HUES6 (cell line): ENCODE results near the gene DAPK3.

ENCODE experiments used
- H3K27ac ChIP-seq: 2 replicates; pipeline ENCODE4 v1.7.0; 2013; ENCODE audit warnings: low read depth, mild to moderate bottlenecking, low read length, inconsistent platforms
- H3K27me3 ChIP-seq: 2 replicates; pipeline ENCODE4 v1.6.1; 2013; ENCODE audit warnings: low read length; ENCODE audit not compliant: control insufficient read depth, insufficient read depth
- H3K36me3 ChIP-seq: 2 replicates; pipeline ENCODE4 v1.6.1; 2013; ENCODE audit warnings: low read length; ENCODE audit not compliant: control insufficient read depth, insufficient read depth
- H3K4me1 ChIP-seq: 2 replicates; pipeline ENCODE4 v1.6.1; 2013; ENCODE audit warnings: low read length; ENCODE audit not compliant: control insufficient read depth, insufficient read depth
- H3K4me3 ChIP-seq: 2 replicates; pipeline ENCODE4 v1.5.1; 2013; ENCODE audit warnings: low read depth, low read length
- H3K9ac ChIP-seq: one replicate; pipeline ENCODE4 v1.6.1; 2013; ENCODE audit warnings: mild to moderate bottlenecking, low read length
- H3K9me3 ChIP-seq: 2 replicates; pipeline ENCODE4 v1.6.1; 2013; ENCODE audit warnings: low read depth, low read length; ENCODE audit not compliant: control insufficient read depth, insufficient read depth

The DAPK3 gene

DNA sequence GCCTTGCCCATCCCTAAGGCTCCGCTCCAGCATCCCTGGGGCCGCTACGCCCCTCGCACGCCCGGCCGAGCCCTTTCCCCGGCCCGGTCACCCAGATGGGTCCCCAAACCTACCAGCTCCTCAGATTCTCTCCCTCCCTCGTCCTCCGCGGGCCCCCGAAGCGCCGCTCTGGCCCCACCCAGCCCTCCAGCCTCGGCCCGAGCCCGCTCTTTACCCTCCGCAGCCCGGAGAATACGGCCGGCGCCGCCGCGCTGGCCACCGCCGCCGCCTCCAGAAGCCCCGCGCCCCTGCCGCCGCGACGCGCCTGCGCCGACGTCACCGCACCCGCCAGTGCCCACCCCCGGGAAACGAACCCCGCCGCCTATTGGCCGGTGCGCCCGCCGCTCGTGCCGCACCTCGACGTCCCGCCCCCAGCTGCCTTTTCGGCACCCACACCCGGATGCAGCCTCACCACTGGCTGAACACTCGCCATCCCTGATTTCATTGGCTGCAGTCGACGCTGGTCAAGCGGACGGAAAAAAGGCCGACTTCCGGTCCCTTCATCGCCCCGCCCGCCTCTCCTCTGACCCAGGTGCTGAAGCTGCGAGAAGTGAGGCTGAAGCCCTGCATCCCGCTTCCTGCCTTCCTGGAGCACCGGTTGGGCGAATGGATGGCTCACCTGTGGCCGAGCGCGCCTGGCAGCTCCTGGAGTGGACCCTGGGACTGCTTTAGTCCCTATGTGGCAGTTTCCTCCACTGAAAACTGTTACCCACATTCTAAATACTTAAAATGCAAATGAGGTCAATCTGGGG is at the start of gene DAPK3:
DAPK3 (minus strand) TSS at position 292 of the 791 bp plus-strand sequence. CDS start 1,364 bp downstream, outside the sequence.
- Histone ChIP-seq H3K9ac (peak within 1 kb of the TSS; percentile 86), H3K27me3 (no peaks in the 10 kb centered on the region), H3K9me3 (no peaks in the 10 kb centered on the region), H3K4me3 (peak within 1 kb of the TSS; percentile 73), H3K27ac (peak within 1 kb of the TSS; percentile 93), H3K36me3 (peaks cover 42% of the 10 kb centered on the region), H3K4me1 (peaks cover 24% of the 10 kb centered on the region)

DNA sequence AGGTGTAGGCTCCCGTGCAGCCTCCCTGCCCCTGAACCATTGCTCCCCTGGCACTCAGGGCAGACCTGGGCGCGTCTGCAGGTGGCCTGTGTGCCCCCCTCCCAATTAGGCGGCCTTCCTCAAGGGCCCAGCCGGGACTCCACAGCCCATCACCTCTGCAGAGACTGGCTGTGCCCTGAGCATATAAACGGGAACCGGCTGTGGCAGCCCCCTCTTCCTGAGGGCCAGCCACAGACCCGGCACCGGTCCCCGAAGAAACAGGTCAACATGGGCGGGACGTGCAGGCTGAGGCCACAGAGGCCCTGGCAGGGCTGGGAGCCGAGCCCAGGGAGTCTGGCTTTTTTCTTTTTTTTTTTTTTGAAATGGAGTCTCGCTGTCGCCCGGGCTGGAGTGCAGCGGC is 48.7 kb upstream of the DAPK3 start:
- H3K4me1 ChIP-seq = peaks cover 5% of the 10 kb centered on the region; the same call in 1 of the 2 replicates
- no peak overlapping the region for H3K4me3 ChIP-seq
- H3K9ac ChIP-seq = no peak overlapping the region
- no peak overlapping the region for H3K27ac ChIP-seq
- H3K36me3 ChIP-seq = peaks cover 36% of the 10 kb centered on the region
- H3K27me3 ChIP-seq = no peaks in the 10 kb centered on the region
- no peaks in the 10 kb centered on the region for H3K9me3 ChIP-seq

DNA sequence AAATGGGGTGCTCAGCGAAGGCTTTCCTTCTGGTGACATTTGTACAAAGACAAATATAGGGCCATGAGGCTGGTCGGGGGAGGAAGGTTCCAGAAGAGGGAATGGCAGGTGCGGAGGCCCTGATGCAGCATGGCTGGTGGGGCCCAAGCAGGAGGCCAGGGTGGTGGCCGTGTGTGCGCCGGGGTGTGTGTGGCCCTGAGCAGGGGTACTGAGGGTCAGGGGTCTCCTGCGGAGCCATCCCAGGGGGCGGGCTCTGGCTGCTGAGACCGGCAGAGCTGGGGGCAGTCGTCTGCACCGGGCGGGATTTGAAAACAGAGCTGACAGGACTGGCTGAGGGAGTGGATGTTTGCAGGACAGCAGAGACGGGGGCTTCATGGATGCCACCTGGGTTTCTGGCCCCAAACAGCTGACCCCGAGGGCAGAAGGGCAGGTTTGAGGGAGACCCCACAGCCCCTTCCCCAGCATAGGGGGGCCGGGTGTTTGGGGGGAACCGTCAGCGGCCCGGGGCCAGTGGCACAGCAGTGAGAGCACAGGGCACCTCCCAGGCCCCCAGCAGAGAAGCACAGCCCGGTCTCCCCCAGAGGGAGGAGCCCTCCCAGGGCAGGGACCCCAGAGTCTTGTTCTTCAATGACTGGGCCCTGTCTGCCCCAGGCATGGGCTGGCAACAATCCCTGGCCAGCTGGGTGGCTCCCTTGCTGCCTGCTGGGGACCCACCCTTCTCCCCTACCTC is 48.0 kb upstream of the DAPK3 start:
- no peak overlapping the region for H3K27ac ChIP-seq
- no peaks in the 10 kb centered on the region for H3K27me3 ChIP-seq
- no peaks in the 10 kb centered on the region for H3K9me3 ChIP-seq
- H3K9ac ChIP-seq = no peak overlapping the region
- peaks cover 11% of the 10 kb centered on the region; the same call in 1 of the 2 replicates for H3K4me1 ChIP-seq
- peaks cover 38% of the 10 kb centered on the region for H3K36me3 ChIP-seq
- H3K4me3 ChIP-seq = no peak overlapping the region

DNA sequence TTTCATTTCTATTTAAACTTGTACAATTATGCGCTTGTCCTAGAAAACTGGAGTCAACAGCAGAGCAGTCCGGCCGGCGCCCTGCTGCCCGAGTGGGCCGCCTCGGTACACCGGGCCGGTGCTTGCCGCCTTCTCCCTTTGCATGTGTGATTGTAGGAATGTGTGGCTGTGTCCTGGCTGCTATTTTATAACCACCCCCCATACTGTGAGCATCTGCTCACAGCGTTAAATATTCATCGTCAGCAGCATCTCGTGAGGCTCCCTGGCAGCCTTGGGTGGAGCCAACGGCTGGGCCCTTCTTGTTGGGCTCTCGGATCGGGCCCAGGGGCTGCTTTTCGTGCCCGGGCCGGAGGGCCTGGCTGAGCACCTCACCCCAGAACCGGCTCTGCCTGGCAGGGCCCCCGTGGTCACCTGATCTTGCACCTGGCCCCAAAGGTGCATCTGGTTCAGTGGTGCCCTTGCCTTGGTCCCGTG is 47.3 kb upstream of the DAPK3 start:
- H3K36me3 ChIP-seq = peaks cover 39% of the 10 kb centered on the region

DNA sequence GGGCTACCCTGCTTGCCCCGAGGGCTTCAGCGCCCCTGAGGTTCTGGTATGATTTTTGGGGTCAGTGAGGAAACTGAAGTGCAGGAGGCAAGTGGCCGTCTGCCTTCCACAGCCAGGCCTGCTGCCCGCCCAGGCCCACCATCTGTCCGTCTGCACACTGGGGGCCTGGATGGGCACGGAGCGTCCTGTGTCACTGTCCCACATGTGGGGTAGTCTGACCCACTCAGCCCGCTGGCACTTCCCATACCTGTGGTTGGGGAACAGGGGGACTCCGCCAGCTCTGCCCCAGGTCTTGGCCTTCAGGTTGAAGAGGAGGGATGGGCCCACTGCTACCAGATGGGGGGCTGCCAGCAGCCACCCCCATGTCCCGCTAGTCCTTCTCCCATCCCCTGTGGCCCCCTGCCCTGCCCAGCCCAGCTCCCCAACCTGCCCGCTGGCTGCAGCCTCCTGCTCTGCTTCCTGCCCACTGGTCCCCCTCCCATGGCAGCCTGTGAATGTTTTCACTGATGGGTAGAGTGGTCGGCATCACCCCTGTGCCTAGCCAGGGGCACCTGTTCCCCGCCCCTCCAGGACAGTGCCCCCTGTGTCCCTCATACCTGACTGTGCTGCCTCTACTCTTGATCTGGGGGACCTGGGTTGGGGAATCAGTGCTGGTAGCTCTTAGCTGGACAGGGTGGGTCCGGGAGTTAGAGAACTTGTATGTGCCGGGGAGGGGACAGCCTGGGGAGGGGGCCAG is 46.2 kb upstream of the DAPK3 start:
- Histone ChIP-seq H3K4me1 (peaks cover 11% of the 10 kb centered on the region; the same call in 1 of the 2 replicates), H3K4me3 (no peak overlapping the region), H3K36me3 (peaks cover 48% of the 10 kb centered on the region), H3K9ac (no peak overlapping the region), H3K9me3 (no peaks in the 10 kb centered on the region), H3K27ac (peak overlapping the region; percentile 11; the same call in 1 of the 2 replicates), H3K27me3 (no peaks in the 10 kb centered on the region)

More for the DNA sequence above, 47.3 kb upstream of the DAPK3 start:
- Histone ChIP-seq H3K4me3 (no peak overlapping the region), H3K27me3 (no peaks in the 10 kb centered on the region), H3K4me1 (peaks cover 11% of the 10 kb centered on the region; the same call in 1 of the 2 replicates), H3K9ac (no peak overlapping the region), H3K9me3 (no peaks in the 10 kb centered on the region), H3K27ac (no peak overlapping the region)

DNA sequence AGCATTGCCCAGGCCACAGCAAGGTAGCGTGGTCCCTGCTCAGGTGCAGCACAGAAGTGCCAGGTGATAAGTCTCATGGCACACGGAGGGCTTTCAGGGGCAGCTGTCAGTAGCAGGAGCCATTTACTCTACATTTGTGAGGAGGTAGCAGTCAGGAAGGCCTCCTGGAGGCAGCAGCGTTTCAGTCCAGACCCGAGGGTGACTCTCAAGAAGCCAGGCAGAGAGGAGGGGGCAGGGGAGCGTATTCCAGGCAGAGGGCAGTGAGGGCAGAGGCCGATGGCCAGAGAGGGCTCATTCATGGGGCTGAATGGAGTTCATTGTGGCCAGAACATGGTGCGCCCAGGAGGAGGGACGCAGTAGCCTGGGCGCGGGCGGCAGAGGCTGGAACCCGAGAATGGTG is 45.6 kb upstream of the DAPK3 start:
- Histone ChIP-seq H3K36me3 (peaks cover 48% of the 10 kb centered on the region), H3K27ac (peak overlapping the region; percentile 11; the same call in 1 of the 2 replicates), H3K4me3 (no peak overlapping the region), H3K27me3 (no peaks in the 10 kb centered on the region), H3K9ac (no peak overlapping the region), H3K4me1 (peaks cover 11% of the 10 kb centered on the region; the same call in 1 of the 2 replicates), H3K9me3 (no peaks in the 10 kb centered on the region)

DNA sequence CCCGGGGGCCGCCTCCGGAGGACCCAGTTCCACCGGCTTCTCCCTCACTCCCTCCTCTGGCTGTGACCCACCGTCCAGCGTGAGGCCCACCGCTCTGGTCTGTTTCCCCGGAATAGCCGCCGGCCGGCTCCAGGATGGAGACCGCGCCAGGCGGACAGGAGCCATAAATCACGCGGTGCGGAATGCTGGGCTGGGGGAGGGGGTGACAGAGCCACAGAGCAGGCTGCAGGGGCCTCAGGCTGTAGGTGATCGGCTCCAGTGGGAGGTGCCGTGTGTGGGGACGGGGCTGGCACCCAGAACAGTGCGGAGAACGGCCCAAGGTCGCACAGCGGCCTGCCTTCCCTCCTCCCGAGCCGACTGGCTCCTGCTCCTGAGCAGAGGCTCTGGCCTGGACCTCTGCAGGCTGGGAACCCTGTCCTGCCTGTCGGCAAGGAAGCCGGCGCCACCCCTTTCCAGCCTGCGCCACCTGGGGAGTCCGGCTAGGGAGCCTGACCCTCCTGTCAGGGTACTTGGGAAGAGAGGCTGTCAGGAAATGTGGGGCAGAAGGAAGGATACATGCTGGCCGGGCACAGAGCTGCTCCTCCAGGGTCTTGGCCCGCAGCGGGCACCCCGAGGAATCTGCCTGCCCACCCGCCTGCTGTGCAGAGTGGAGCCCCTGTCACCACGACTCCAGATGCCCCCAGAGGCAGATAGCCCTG is 45.0 kb upstream of the DAPK3 start:
- no peak overlapping the region for H3K4me3 ChIP-seq
- peaks cover 11% of the 10 kb centered on the region; the same call in 1 of the 2 replicates for H3K4me1 ChIP-seq
- no peak overlapping the region for H3K9ac ChIP-seq
- peak overlapping the region; percentile 29; the same call in 1 of the 2 replicates for H3K27ac ChIP-seq
- H3K36me3 ChIP-seq = peaks cover 53% of the 10 kb centered on the region
- H3K27me3 ChIP-seq = no peaks in the 10 kb centered on the region
- H3K9me3 ChIP-seq = no peaks in the 10 kb centered on the region

DNA sequence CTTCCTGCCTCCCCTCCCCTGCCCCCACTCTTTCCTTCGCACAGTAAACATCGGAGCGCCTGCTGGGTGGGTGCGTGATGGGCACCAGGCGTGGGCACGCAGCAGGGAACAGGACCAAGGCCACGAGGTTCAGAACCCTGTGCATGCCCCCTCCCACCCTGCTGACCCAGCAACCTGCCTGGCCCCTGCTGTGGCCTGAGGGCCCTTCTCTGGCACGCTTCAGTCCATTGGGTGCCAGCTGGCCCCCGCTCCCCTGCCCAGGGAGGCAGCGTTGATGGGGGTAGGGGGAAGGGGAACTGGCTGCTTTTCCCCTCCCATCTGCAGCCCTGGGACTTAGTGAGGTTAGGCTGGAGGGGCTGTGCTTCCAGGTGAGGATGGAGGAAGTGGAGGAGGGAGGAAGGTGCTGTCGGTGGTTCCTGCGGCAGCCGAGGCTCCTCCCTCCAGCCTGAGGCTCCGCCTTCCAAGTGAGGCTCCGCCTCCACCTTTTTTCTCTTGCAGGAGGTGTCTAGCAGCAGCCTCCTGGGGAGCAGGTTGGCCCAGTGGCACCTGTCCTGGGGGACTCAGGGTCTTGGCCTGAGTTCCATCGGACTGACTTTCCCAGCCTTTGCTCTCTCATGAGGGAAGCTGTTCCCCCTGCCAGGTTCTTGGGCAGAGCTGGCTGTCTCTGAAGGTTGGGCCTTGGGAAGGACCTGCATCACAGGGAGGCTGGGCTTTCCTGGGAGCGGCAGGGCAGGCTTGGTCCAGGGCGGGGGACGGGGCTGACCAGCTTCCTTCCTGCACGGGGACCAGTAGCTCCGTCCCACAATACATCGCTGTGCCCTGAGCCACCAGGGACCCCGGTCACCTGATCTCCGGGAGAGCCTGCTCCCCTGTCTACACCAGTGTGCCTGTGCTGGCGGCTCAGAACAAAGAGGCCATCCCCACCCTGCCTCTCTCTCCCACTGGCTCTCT is 43.9 kb upstream of the DAPK3 start:
- peaks cover 60% of the 10 kb centered on the region for H3K36me3 ChIP-seq
- H3K9me3 ChIP-seq = no peaks in the 10 kb centered on the region
- H3K9ac ChIP-seq = peak overlapping the region; percentile 15
- peaks cover 11% of the 10 kb centered on the region; the same call in 1 of the 2 replicates for H3K4me1 ChIP-seq
- peak overlapping the region; percentile 29; the same call in 1 of the 2 replicates for H3K27ac ChIP-seq
- no peak overlapping the region for H3K4me3 ChIP-seq
- H3K27me3 ChIP-seq = no peaks in the 10 kb centered on the region

DNA sequence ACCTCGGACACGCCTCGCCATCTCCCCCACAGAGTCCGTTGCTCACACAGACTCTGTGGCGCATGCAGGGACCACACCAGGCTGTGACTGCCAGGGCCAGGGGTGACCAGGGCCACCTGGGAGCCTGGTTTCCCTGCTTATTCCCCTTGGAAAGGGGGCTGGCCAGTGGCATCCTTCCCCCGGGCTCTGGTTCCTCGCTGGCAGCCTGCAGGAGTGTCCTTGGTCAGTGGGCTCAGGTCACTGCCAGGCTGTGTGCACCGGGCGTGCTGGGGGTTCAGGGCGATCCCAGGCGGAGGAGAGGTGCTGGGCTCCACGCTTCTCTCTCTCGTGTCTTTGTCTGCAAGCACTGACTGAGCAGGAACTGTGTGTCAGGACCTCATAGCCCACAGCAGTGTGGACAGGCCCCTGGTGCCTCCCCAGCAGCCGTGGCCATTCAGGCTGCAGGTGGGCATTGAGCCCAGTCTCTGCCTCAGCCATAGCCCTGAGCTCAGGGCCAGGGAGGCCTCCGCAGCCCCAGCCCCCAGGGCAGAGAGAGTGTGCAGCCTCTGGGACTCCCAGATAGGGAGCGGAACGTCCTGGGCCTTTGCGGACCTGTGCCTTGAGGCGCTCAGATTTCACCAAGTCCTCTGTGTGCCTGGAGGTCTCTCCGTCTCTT is 43.1 kb upstream of the DAPK3 start:
- peak overlapping the region; percentile 15 for H3K9ac ChIP-seq
- 0 out of 2 replicates have a peak overlapping the region, but pooled peaks have one; percentile 8 for H3K27ac ChIP-seq
- no peaks in the 10 kb centered on the region for H3K9me3 ChIP-seq
- peaks cover 60% of the 10 kb centered on the region for H3K36me3 ChIP-seq
- no peak overlapping the region for H3K4me3 ChIP-seq
- no peaks in the 10 kb centered on the region for H3K27me3 ChIP-seq
- H3K4me1 ChIP-seq = peaks cover 19% of the 10 kb centered on the region; the same call in 1 of the 2 replicates
